ENCODE results near the gene NOL12.

Gene NOL12

GRCh38 chr22:37742376-37743171 is 56.4 kb downstream of the NOL12 start (continued):
- TF ChIP-seq ZNF707 (tag by site-specific recombination; IDR thresholded peaks at IDR 0.05) (no peak), ZNF747 (tag by site-specific recombination; IDR thresholded peaks at IDR 0.05) (no peak), ZNF792 (tag by site-specific recombination; IDR thresholded peaks at IDR 0.05) (0 out of 2 replicates have a peak, but pooled peaks have one; percentile 35), ZNF677 (tag by site-specific recombination; IDR thresholded peaks at IDR 0.05) (no peak), ZIC2 (tag by site-specific recombination; IDR thresholded peaks at IDR 0.05) (peak; percentile 74), FEZF1 (tag by site-specific recombination; IDR thresholded peaks at IDR 0.05) (no peak), ZNF423 (tag by site-specific recombination; IDR thresholded peaks at IDR 0.05) (no peak), ZNF580 (tag by site-specific recombination; IDR thresholded peaks at IDR 0.05) (no peak), ZFHX2 (tag by site-specific recombination; conservative IDR thresholded peaks at IDR 0.05) (no peak), ZEB2 (tag by site-specific recombination; IDR thresholded peaks at IDR 0.05) (no peak), ZSCAN18 (tag by site-specific recombination; IDR thresholded peaks at IDR 0.05) (no peak), PRDM6 (tag by site-specific recombination; IDR thresholded peaks at IDR 0.05) (no peak), PRDM1 (tag by site-specific recombination; IDR thresholded peaks at IDR 0.05) (peak; percentile 73), ZNF133 (tag by site-specific recombination; IDR thresholded peaks at IDR 0.05) (no peak), KLF1 (tag by site-specific recombination; IDR thresholded peaks at IDR 0.05) (0 out of 2 replicates have a peak, but pooled peaks have one; percentile 32), ZNF2 (tag by site-specific recombination; IDR thresholded peaks at IDR 0.05) (no peak), ZNF174 (tag by site-specific recombination; IDR thresholded peaks at IDR 0.05) (no peak), ZBTB7A (tag by site-specific recombination; IDR thresholded peaks at IDR 0.05; ENCODE audit: low read depth) (no peak), ZNF324 (tag by site-specific recombination; IDR thresholded peaks at IDR 0.05) (no peak), ZBTB17 (tag by site-specific recombination; IDR thresholded peaks at IDR 0.05) (peak; percentile 66; the same call in 1 of the 2 replicates), ZNF169 (tag by site-specific recombination; IDR thresholded peaks at IDR 0.05) (no peak), KLF8 (tag by site-specific recombination; IDR thresholded peaks at IDR 0.05) (no peak), ZNF26 (tag by site-specific recombination; IDR thresholded peaks at IDR 0.05) (no peak), ZNF843 (tag by site-specific recombination; IDR thresholded peaks at IDR 0.05) (no peak), MZF1 (tag by site-specific recombination; IDR thresholded peaks at IDR 0.05; ENCODE audit: borderline replicate concordance) (no peak), ZBTB21 (tag by site-specific recombination; IDR thresholded peaks at IDR 0.05) (no peak), ZBTB1 (tag by site-specific recombination; IDR thresholded peaks at IDR 0.05) (no peak), ZFP69B (tag by site-specific recombination; IDR thresholded peaks at IDR 0.05) (0 out of 2 replicates have a peak, but pooled peaks have one; percentile 11), IKZF3 (tag by site-specific recombination; IDR thresholded peaks at IDR 0.05) (no peak), ZNF354C (tag by site-specific recombination; IDR thresholded peaks at IDR 0.05; ENCODE audit: borderline replicate concordance, low read depth) (no peak)
- TF ChIP-seq, protein P1, sequence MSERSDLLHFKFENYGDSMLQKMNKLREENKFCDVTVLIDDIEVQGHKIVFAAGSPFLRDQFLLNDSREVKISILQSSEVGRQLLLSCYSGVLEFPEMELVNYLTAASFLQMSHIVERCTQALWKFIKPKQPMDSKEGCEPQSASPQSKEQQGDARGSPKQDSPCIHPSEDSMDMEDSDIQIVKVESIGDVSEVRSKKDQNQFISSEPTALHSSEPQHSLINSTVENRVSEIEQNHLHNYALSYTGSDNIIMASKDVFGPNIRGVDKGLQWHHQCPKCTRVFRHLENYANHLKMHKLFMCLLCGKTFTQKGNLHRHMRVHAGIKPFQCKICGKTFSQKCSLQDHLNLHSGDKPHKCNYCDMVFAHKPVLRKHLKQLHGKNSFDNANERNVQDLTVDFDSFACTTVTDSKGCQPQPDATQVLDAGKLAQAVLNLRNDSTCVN (tag by site-specific recombination; optimal IDR thresholded peaks at IDR 0.05) = no peak
- TF ChIP-seq, protein P2, sequence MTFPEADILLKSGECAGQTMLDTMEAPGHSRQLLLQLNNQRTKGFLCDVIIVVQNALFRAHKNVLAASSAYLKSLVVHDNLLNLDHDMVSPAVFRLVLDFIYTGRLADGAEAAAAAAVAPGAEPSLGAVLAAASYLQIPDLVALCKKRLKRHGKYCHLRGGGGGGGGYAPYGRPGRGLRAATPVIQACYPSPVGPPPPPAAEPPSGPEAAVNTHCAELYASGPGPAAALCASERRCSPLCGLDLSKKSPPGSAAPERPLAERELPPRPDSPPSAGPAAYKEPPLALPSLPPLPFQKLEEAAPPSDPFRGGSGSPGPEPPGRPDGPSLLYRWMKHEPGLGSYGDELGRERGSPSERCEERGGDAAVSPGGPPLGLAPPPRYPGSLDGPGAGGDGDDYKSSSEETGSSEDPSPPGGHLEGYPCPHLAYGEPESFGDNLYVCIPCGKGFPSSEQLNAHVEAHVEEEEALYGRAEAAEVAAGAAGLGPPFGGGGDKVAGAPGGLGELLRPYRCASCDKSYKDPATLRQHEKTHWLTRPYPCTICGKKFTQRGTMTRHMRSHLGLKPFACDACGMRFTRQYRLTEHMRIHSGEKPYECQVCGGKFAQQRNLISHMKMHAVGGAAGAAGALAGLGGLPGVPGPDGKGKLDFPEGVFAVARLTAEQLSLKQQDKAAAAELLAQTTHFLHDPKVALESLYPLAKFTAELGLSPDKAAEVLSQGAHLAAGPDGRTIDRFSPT (tag by site-specific recombination; IDR thresholded peaks at IDR 0.05) = peak; percentile 82
